A673 (cell line): Measurements from ENCODE around the gene MED31. TPM values are rescaled to one million over a fixed set of nuclear protein-coding genes. Genes with fewer than 3 reads are reported as not detected.
"Not testable (repeated sequence)": the region's sequence is repeated elsewhere in the genome, so short reads cannot be mapped to it uniquely, and the experiment has no call there.

Source experiments
- BruUV-seq: library from RNA; stranded (reverse); fragments of 400-500 nt; replicated peaks from 2 replicates; lab custom pipeline; 2021; lab: Mats Ljungman, UMichigan
- CTCF ChIA-PET: fragments of 300-600 bp; sonication (Branson Sonifier 250); formaldehyde crosslinking; loops from one replicate; lab custom pipeline; 2022; ENCODE audit warnings: antibody characterized with exemption; lab: Charles Lee
- POLR2A ChIA-PET: fragments of 300-600 bp; sonication (Branson Sonifier 250); formaldehyde crosslinking; loops from one replicate; lab custom pipeline; 2022; ENCODE audit warnings: antibody characterized with exemption; ENCODE audit not compliant: low non-redundant PET; lab: Charles Lee
- DNase-seq: peaks from one replicate; pipeline ENCODE4 v3.0.0-alpha.2; 2015; ENCODE audit warnings: low spot score
- H3K27ac ChIP-seq: fragments of 200-600 bp; sonication (generic); 2 replicates; pipeline ENCODE4 v1.5.1; 2016; ENCODE audit warnings: mixed run types, low read depth, mild to moderate bottlenecking, mixed read lengths, antibody characterized with exemption, low read length; ENCODE audit not compliant: poor library complexity, severe bottlenecking
- H3K27me3 ChIP-seq: fragments of 200-600 bp; sonication (generic); replicated peaks from 2 replicates; pipeline ENCODE4 v1.6.1; 2017; ENCODE audit warnings: mixed run types, low read depth, mild to moderate bottlenecking, mixed read lengths, antibody characterized with exemption, low read length; ENCODE audit not compliant: insufficient read depth, poor library complexity
- H3K36me3 ChIP-seq: fragments of 200-600 bp; sonication (generic); 2 replicates; pipeline ENCODE4 v1.6.1; 2016; ENCODE audit warnings: mixed run types, mild to moderate bottlenecking, mixed read lengths, antibody characterized with exemption, low read length; ENCODE audit not compliant: insufficient read depth, poor library complexity, severe bottlenecking
- H3K4me1 ChIP-seq: fragments of 200-600 bp; sonication (generic); 2 replicates; pipeline ENCODE4 v1.6.1; 2017; ENCODE audit warnings: mixed run types, mild to moderate bottlenecking, mixed read lengths, antibody characterized with exemption, low read length; ENCODE audit not compliant: insufficient read depth, poor library complexity, severe bottlenecking
- H3K4me3 ChIP-seq: fragments of 200-600 bp; sonication (generic); 2 replicates; pipeline ENCODE4 v1.5.1; 2016; ENCODE audit warnings: low read depth, mixed run types, mild to moderate bottlenecking, mixed read lengths, low read length; ENCODE audit not compliant: poor library complexity, severe bottlenecking
- H3K9me3 ChIP-seq: fragments of 200-600 bp; sonication (generic); 2 replicates; pipeline ENCODE4 v1.6.1; 2016; ENCODE audit warnings: mixed run types, low read depth, mild to moderate bottlenecking, mixed read lengths, antibody characterized with exemption, low read length; ENCODE audit not compliant: poor library complexity, severe bottlenecking
- EZH2 ChIP-seq: fragments of 200-600 bp; sonication (generic); IDR thresholded peaks from 2 replicates; pipeline ENCODE4 v1.6.1; 2017; ENCODE audit warnings: borderline replicate concordance, low read depth, mild to moderate bottlenecking, mixed read lengths, antibody characterized with exemption, low read length; ENCODE audit not compliant: poor library complexity, severe bottlenecking
- intact Hi-C: fragments of 100-400 bp; cut with micrococcal nuclease; formaldehyde crosslinking; loops from one replicate; pipeline ENCODE4 v1.10.0; 2022; ENCODE audit not compliant: unreplicated experiment
- total RNA-seq: library from RNA; stranded (reverse); gene quantifications from 2 replicates; pipeline ENCODE4 v1.2.3, GENCODE V29; 2021
- TF ChIP-seq, protein P1 (sequence below): fragments of 300-800, 200-600 bp; sonication (generic); conservative IDR thresholded peaks from 2 replicates; pipeline ENCODE4 v1.5.1; 2017; ENCODE audit warnings: low read depth, mild to moderate bottlenecking, antibody characterized with exemption, low read length, moderate library complexity, mixed read lengths

MED31 gene
- total RNA-seq, 1 experiment from 2014 or later: 27.9 TPM

- Histone ChIP-seq H3K36me3 (peaks cover 77% of the 10 kb centered on the region), H3K27ac (no peak overlapping the region), H3K9me3 (no peaks in the 10 kb centered on the region), H3K27me3 (no peaks in the 10 kb centered on the region), H3K4me3 (no peak overlapping the region), H3K4me1 (no peaks in the 10 kb centered on the region)
- CTCF ChIA-PET: no interaction called here
- TF ChIP-seq, protein P1, sequence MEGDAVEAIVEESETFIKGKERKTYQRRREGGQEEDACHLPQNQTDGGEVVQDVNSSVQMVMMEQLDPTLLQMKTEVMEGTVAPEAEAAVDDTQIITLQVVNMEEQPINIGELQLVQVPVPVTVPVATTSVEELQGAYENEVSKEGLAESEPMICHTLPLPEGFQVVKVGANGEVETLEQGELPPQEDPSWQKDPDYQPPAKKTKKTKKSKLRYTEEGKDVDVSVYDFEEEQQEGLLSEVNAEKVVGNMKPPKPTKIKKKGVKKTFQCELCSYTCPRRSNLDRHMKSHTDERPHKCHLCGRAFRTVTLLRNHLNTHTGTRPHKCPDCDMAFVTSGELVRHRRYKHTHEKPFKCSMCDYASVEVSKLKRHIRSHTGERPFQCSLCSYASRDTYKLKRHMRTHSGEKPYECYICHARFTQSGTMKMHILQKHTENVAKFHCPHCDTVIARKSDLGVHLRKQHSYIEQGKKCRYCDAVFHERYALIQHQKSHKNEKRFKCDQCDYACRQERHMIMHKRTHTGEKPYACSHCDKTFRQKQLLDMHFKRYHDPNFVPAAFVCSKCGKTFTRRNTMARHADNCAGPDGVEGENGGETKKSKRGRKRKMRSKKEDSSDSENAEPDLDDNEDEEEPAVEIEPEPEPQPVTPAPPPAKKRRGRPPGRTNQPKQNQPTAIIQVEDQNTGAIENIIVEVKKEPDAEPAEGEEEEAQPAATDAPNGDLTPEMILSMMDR: no peak
- TF ChIP-seq EZH2: no peak
- no peak for DNase-seq
- intact Hi-C loops: no loop called here
- no TSS peak for BruUV-seq
- POLR2A ChIA-PET: no interaction called here
Measured at GRCh38 chr17:6596941-6597340, 54.5 kb downstream of the MED31 start.

DNA sequence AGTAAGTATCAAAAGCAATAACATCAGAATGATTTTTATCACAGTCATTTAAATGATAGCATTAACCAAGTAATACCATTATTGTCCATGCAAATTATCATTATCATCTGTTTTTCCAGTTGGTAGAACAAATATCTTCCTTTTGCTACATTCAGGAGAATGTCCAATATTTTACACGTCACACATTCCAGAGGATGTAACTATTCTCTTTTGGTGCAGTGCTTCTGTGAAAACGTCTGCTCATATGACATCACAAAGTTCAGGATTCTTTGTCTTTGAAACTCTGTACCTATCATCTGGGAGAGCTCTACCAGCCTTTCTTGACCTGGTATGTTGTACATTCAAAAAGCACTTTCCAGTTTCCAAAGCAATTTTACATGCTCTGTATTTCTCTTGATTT lies 54.9 kb downstream of the MED31 start:
- TF ChIP-seq, protein P1: no peak
- no peak for TF ChIP-seq EZH2
- H3K27ac ChIP-seq: no peak overlapping the region
- H3K36me3 ChIP-seq: peaks cover 79% of the 10 kb centered on the region
- ChIA-PET POLR2A (no interaction called here), CTCF (no interaction called here)
- intact Hi-C loops: no loop called here
- BruUV-seq: no TSS peak
- H3K4me3 ChIP-seq: no peak overlapping the region
- no peak for DNase-seq
- no peaks in the 10 kb centered on the region for H3K4me1 ChIP-seq
- H3K9me3 ChIP-seq: no peaks in the 10 kb centered on the region
- no peaks in the 10 kb centered on the region for H3K27me3 ChIP-seq

GRCh38 chr17:6596081-6596480 lies 55.3 kb downstream of the MED31 start:
- ChIA-PET POLR2A (no interaction called here), CTCF (no interaction called here)
- H3K4me1 ChIP-seq: no peaks in the 10 kb centered on the region
- H3K27ac ChIP-seq: no peak overlapping the region
- peaks cover 76% of the 10 kb centered on the region for H3K36me3 ChIP-seq
- intact Hi-C loops: no loop called here
- BruUV-seq: no TSS peak
- TF ChIP-seq, protein P1: no peak
- TF ChIP-seq EZH2: no peak
- DNase-seq: no peak
- H3K4me3 ChIP-seq: no peak overlapping the region
- no peaks in the 10 kb centered on the region for H3K9me3 ChIP-seq
- no peaks in the 10 kb centered on the region for H3K27me3 ChIP-seq

DNA sequence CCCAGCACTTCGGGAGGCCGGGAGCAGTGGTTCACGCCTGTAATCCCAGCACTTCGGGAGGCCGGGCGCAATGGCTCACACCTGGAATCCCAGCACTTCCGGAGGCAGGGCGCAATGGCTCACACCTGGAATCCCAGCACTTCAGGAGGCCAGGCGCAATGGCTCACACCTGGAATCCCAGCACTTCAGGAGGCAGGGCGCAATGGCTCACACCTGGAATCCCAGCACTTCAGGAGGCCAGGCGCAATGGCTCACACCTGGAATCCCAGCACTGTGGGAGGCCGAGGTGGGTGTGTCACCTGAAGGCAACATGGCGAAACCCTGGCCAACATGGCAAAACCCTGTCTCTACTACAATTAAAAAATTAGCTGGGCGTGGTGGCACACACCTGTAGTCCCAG lies 58.0 kb downstream of the MED31 start:
- H3K27me3 ChIP-seq, BruUV-seq, POLR2A ChIA-PET, H3K4me1 ChIP-seq, H3K27ac ChIP-seq, H3K9me3 ChIP-seq, H3K4me3 ChIP-seq, DNase-seq, CTCF ChIA-PET, intact Hi-C loops: not testable (repeated sequence)
- peaks cover 81% of the 10 kb centered on the region for H3K36me3 ChIP-seq
